Measurements from ENCODE around the gene DNAJC6.

DNA sequence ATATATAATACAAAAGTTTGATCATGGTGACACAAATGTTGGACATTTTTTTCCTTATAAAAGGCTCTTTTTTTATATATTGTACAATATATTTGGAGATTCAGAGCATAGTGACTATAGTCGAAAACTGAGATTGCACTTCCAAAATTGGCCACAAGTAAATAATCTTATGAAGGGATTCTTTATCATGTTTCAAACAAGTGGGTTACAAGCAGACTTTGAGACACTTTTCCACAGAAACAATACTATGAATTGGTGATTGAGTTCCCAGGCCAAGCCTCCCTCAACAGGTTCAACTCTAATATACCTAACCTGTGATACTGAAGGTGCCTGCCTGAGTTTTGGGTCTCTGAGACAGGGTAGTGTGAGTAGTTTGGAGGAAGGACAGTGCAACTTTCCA lies 124.9 kb downstream of the DNAJC6 start:
- TF ChIP-seq, protein P1, sequence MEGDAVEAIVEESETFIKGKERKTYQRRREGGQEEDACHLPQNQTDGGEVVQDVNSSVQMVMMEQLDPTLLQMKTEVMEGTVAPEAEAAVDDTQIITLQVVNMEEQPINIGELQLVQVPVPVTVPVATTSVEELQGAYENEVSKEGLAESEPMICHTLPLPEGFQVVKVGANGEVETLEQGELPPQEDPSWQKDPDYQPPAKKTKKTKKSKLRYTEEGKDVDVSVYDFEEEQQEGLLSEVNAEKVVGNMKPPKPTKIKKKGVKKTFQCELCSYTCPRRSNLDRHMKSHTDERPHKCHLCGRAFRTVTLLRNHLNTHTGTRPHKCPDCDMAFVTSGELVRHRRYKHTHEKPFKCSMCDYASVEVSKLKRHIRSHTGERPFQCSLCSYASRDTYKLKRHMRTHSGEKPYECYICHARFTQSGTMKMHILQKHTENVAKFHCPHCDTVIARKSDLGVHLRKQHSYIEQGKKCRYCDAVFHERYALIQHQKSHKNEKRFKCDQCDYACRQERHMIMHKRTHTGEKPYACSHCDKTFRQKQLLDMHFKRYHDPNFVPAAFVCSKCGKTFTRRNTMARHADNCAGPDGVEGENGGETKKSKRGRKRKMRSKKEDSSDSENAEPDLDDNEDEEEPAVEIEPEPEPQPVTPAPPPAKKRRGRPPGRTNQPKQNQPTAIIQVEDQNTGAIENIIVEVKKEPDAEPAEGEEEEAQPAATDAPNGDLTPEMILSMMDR (IDR thresholded peaks at IDR 0.05; ENCODE audit: insufficient read depth, low read length, poor library complexity, severe bottlenecking), result no peak
- TF ChIP-seq EZH2phosphoT487 (conservative IDR thresholded peaks at IDR 0.05; ENCODE audit: low read length), result no peak
